ENCODE data around the gene SNRNP200. TPM values are rescaled to one million over a fixed set of nuclear protein-coding genes. Genes with fewer than 3 reads are reported as not detected.

SNRNP200 gene
- total RNA-seq, 3 donors from 2014 or later (not counting 1 experiment from before 2014, with no cell fraction given), result 207 to 236 (median 228) TPM

- H3K4me3 ChIP-seq (ENCODE audit: low read length), result peak overlapping the region; percentile 90
- peak overlapping the region; percentile 64 to 75 for H3K27ac Mint-ChIP-seq
- H3K36me3 Mint-ChIP-seq, result no peaks in the 10 kb centered on the region
- ATAC-seq (peak in 2 of 3 donors; percentile 13 to 23), DNase-seq (peak; percentile 21 to 50)
- H3K4me1 ChIP-seq (ENCODE audit: control insufficient read depth, insufficient read depth, low read length), result peaks cover 59% of the 10 kb centered on the region
- H3K27me3 Mint-ChIP-seq (ENCODE audit: low read depth in 2 of 2), result no peaks in the 10 kb centered on the region
- TF ChIP-seq, protein P1, sequence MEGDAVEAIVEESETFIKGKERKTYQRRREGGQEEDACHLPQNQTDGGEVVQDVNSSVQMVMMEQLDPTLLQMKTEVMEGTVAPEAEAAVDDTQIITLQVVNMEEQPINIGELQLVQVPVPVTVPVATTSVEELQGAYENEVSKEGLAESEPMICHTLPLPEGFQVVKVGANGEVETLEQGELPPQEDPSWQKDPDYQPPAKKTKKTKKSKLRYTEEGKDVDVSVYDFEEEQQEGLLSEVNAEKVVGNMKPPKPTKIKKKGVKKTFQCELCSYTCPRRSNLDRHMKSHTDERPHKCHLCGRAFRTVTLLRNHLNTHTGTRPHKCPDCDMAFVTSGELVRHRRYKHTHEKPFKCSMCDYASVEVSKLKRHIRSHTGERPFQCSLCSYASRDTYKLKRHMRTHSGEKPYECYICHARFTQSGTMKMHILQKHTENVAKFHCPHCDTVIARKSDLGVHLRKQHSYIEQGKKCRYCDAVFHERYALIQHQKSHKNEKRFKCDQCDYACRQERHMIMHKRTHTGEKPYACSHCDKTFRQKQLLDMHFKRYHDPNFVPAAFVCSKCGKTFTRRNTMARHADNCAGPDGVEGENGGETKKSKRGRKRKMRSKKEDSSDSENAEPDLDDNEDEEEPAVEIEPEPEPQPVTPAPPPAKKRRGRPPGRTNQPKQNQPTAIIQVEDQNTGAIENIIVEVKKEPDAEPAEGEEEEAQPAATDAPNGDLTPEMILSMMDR (IDR thresholded peaks at IDR 0.05), result no peak
- no peaks in the 10 kb centered on the region for H3K9me3 Mint-ChIP-seq
- intact Hi-C loops (cut with micrococcal nuclease), result loop anchor here (2.0 to 5.0 kb wide), 2 partner anchors 16 to 54 kb away; partner anchors contain the start of genes CIAO1, SNRNP200 and TMEM127
- H3K36me3 ChIP-seq (ENCODE audit: control insufficient read depth, insufficient read depth, low read length), result no peaks in the 10 kb centered on the region
- peak overlapping the region; percentile 90 for H3K4me3 Mint-ChIP-seq
- H3K27me3 ChIP-seq (ENCODE audit: control insufficient read depth, insufficient read depth, low read length), result no peaks in the 10 kb centered on the region
- H3K9me3 ChIP-seq (ENCODE audit: control insufficient read depth, insufficient read depth, low read length), result no peaks in the 10 kb centered on the region
- peak overlapping the region; percentile 75 for H3K27ac ChIP-seq (ENCODE audit: low read length)
- peaks cover 62 to 76% of the 10 kb centered on the region in 2 donors for H3K4me1 Mint-ChIP-seq
- WGBS (ENCODE audit: insufficient coverage), result 2% methylated on average over 41 of the region's 41 CpGs
Measured at GRCh38 chr2:96320728-96321622, 15.6 kb upstream of the SNRNP200 start.

- TF ChIP-seq, protein P1 (IDR thresholded peaks at IDR 0.05), result no peak
- Mint-ChIP-seq H3K36me3 (no peaks in the 10 kb centered on the region), H3K27ac (peak overlapping the region; percentile 64 to 75), H3K4me1 (peaks cover 62 to 76% of the 10 kb centered on the region in 2 donors), H3K4me3 (peak overlapping the region; percentile 90), H3K27me3 (ENCODE audit: low read depth in 2 of 2) (no peaks in the 10 kb centered on the region), H3K9me3 (no peaks in the 10 kb centered on the region)
- 85% methylated on average over 3 of the region's 3 CpGs for WGBS (ENCODE audit: insufficient coverage)
- Histone ChIP-seq H3K9me3 (ENCODE audit: control insufficient read depth, insufficient read depth, low read length) (no peaks in the 10 kb centered on the region), H3K27me3 (ENCODE audit: control insufficient read depth, insufficient read depth, low read length) (no peaks in the 10 kb centered on the region), H3K27ac (ENCODE audit: low read length) (no peak overlapping the region), H3K4me1 (ENCODE audit: control insufficient read depth, insufficient read depth, low read length) (peaks cover 59% of the 10 kb centered on the region), H3K4me3 (ENCODE audit: low read length) (peak overlapping the region; percentile 90), H3K36me3 (ENCODE audit: control insufficient read depth, insufficient read depth, low read length) (no peaks in the 10 kb centered on the region)
- intact Hi-C loops (cut with micrococcal nuclease), result loop anchor here (2.0 to 5.0 kb wide), 2 partner anchors 16 to 53 kb away; partner anchors contain the start of genes CIAO1, SNRNP200 and TMEM127
- no peak for DNase-seq
- no peak for ATAC-seq
Measured at GRCh38 chr2:96320326-96320725, 15.0 kb upstream of the SNRNP200 start.

- 71% methylated on average over 1 of the region's 1 CpG for WGBS (ENCODE audit: insufficient coverage)
- Mint-ChIP-seq H3K27me3 (ENCODE audit: low read depth in 2 of 2) (no peaks in the 10 kb centered on the region), H3K36me3 (no peaks in the 10 kb centered on the region), H3K9me3 (no peaks in the 10 kb centered on the region), H3K4me3 (peak overlapping the region; percentile 68), H3K27ac (peak overlapping the region; percentile 75 to 89), H3K4me1 (peaks cover 62 to 73% of the 10 kb centered on the region in 2 donors)
- ATAC-seq (no peak), DNase-seq (no peak)
- Histone ChIP-seq H3K27me3 (ENCODE audit: control insufficient read depth, insufficient read depth, low read length) (no peaks in the 10 kb centered on the region), H3K36me3 (ENCODE audit: control insufficient read depth, insufficient read depth, low read length) (no peaks in the 10 kb centered on the region), H3K9me3 (ENCODE audit: control insufficient read depth, insufficient read depth, low read length) (no peaks in the 10 kb centered on the region), H3K27ac (ENCODE audit: low read length) (peak overlapping the region; percentile 21), H3K4me1 (ENCODE audit: control insufficient read depth, insufficient read depth, low read length) (peaks cover 60% of the 10 kb centered on the region), H3K4me3 (ENCODE audit: low read length) (no peak overlapping the region)
- TF ChIP-seq, protein P1 (IDR thresholded peaks at IDR 0.05), result no peak
- intact Hi-C loops (cut with micrococcal nuclease), result no loop called here
Measured at GRCh38 chr2:96319396-96319795, 14.1 kb upstream of the SNRNP200 start.

Data from natural killer cell (primary cell).